Neural crest cell (in vitro differentiated cells): ENCODE measurements around the gene CFAP300. TPM values are rescaled to one million over a fixed set of nuclear protein-coding genes. Genes with fewer than 3 reads are reported as not detected.

Experiments
- DNase-seq: peaks from one replicate; pipeline ENCODE4 v3.0.0; 2021; ENCODE audit warnings: low read depth, mixed read lengths, low spot score
- H3K27ac Mint-ChIP-seq: one replicate; pipeline ENCODE4 v1.8.0; 2021; ENCODE audit warnings: mild to moderate bottlenecking, mixed read lengths; ENCODE audit not compliant: unreplicated experiment
- H3K27me3 Mint-ChIP-seq: 2 replicates; pipeline ENCODE4 v1.8.0; 2021; ENCODE audit warnings: low read depth, mild to moderate bottlenecking, mixed read lengths
- H3K36me3 Mint-ChIP-seq: 2 replicates; pipeline ENCODE4 v1.8.0; 2021; ENCODE audit warnings: low read depth, mild to moderate bottlenecking, mixed read lengths
- H3K4me1 Mint-ChIP-seq: 2 replicates; pipeline ENCODE4 v1.8.0; 2021; ENCODE audit warnings: mixed read lengths
- H3K4me3 Mint-ChIP-seq: one replicate; pipeline ENCODE4 v1.8.0; 2021; ENCODE audit warnings: mild to moderate bottlenecking, mixed read lengths
- H3K9me3 Mint-ChIP-seq: 2 replicates; pipeline ENCODE4 v1.8.0; 2021; ENCODE audit warnings: mixed read lengths
- total RNA-seq: library from RNA; stranded (reverse); gene quantifications from 2 replicates; pipeline ENCODE4 v1.2.1, GENCODE V29; 2021
- TF ChIP-seq, protein P1 (sequence below): fragments of 200-600 bp; sonication (generic); conservative IDR thresholded peaks from 2 replicates; pipeline ENCODE4 v1.5.0; 2021; ENCODE audit warnings: antibody characterized with exemption, mild to moderate bottlenecking

The CFAP300 gene
- total RNA-seq, 1 donor from 2014 or later: 6.2 TPM

DNA sequence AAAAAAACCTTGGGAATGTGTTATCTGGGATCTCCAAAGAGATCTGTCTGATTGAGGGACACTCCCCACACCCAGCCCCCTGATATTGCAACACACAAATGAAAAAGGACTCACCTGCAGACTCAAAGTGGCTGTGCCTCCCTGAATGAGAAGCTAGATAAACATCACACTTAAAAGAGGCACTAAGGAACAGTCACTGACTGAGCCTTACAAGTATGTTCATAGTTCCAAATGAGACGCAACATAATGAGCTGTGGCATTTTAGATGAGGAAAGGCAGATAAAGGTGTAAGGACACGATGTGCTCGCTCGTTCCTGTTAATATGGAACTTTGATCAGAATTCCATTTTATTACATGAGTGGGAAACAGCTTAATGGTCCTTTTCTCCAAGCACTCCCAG is 21.0 kb upstream of the CFAP300 start:
- no peak for DNase-seq
- Mint-ChIP-seq H3K9me3 (no peaks in the 10 kb centered on the region), H3K36me3 (no peaks in the 10 kb centered on the region), H3K4me1 (peaks cover 17% of the 10 kb centered on the region), H3K27me3 (no peaks in the 10 kb centered on the region), H3K4me3 (no peak overlapping the region), H3K27ac (no peak overlapping the region)
- TF ChIP-seq, protein P1, sequence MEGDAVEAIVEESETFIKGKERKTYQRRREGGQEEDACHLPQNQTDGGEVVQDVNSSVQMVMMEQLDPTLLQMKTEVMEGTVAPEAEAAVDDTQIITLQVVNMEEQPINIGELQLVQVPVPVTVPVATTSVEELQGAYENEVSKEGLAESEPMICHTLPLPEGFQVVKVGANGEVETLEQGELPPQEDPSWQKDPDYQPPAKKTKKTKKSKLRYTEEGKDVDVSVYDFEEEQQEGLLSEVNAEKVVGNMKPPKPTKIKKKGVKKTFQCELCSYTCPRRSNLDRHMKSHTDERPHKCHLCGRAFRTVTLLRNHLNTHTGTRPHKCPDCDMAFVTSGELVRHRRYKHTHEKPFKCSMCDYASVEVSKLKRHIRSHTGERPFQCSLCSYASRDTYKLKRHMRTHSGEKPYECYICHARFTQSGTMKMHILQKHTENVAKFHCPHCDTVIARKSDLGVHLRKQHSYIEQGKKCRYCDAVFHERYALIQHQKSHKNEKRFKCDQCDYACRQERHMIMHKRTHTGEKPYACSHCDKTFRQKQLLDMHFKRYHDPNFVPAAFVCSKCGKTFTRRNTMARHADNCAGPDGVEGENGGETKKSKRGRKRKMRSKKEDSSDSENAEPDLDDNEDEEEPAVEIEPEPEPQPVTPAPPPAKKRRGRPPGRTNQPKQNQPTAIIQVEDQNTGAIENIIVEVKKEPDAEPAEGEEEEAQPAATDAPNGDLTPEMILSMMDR: no peak

DNA sequence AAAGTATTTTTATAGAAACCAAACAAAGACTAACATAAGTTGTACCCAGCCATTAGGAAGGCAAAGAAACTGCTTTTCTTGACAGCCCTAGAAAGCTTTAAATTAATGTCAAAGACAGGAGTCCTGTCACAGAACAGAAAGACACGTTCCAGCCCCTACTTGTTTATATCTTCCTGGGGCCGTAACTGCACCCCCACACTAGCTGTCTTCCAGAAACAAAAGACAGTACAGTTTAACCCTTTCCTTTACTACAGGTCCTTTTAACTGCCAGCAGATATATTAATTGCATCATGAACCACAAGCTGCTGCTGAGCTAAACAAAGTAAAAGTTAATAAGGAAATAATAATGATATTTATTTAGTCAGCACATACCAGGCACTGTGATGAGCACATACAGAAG is 20.3 kb upstream of the CFAP300 start:
- H3K4me1 Mint-ChIP-seq: peaks cover 17% of the 10 kb centered on the region
- H3K9me3 Mint-ChIP-seq: no peaks in the 10 kb centered on the region
- no peak overlapping the region for H3K4me3 Mint-ChIP-seq
- H3K27ac Mint-ChIP-seq: no peak overlapping the region
- DNase-seq: no peak
- H3K36me3 Mint-ChIP-seq: no peaks in the 10 kb centered on the region
- TF ChIP-seq, protein P1: no peak
- no peaks in the 10 kb centered on the region for H3K27me3 Mint-ChIP-seq

DNA sequence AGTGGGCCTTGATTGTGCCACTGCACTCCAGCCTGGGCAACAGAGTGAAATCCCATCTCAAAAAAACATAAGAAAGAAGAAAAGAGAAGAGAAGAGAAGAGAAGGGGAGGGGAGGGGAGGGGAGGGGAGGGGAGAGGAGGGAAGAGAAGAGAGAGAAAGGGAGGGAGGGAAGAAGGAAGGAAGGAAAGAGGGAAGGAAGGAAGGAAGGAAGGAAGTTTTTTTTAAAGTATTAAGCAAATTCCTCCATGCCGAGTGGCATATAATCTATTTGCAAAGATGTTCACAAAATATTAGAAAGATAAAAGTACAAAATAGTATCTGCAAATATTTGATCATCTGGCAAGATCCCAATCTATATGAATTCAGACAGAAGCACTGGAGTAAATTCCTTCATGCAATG is 10.5 kb upstream of the CFAP300 start:
- H3K36me3 Mint-ChIP-seq: peaks cover 3% of the 10 kb centered on the region
- H3K27ac Mint-ChIP-seq: no peak overlapping the region
- no peak overlapping the region for H3K4me3 Mint-ChIP-seq
- DNase-seq: no peak
- TF ChIP-seq, protein P1: no peak
- peaks cover 4% of the 10 kb centered on the region for H3K9me3 Mint-ChIP-seq
- H3K4me1 Mint-ChIP-seq: no peaks in the 10 kb centered on the region
- H3K27me3 Mint-ChIP-seq: no peaks in the 10 kb centered on the region

DNA sequence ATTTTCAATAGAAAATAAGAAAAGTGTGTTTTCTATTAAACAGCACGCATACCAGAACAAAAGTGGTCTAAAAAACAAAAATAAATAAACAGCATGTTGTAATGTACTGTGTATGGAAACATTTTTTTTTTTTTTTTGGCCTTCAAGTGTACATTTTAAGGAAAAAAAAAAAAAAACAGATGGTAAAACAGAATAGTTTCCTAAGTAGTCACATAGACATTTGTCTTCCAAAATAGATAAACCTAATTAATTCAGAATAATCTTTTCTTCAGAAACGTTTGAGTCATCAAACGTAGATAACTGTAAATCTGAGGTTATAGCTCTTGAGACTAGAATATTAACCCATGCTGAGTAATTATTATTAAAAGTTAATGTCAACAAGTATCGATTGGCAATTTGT is 396 bp upstream of the CFAP300 start:
- Mint-ChIP-seq H3K27ac (no peak overlapping the region), H3K27me3 (peaks cover 2% of the 10 kb centered on the region), H3K4me1 (peaks cover 23% of the 10 kb centered on the region), H3K36me3 (no peaks in the 10 kb centered on the region), H3K4me3 (peak overlapping the region; percentile 85), H3K9me3 (no peaks in the 10 kb centered on the region)
- TF ChIP-seq, protein P1: no peak
- DNase-seq: no peak

DNA sequence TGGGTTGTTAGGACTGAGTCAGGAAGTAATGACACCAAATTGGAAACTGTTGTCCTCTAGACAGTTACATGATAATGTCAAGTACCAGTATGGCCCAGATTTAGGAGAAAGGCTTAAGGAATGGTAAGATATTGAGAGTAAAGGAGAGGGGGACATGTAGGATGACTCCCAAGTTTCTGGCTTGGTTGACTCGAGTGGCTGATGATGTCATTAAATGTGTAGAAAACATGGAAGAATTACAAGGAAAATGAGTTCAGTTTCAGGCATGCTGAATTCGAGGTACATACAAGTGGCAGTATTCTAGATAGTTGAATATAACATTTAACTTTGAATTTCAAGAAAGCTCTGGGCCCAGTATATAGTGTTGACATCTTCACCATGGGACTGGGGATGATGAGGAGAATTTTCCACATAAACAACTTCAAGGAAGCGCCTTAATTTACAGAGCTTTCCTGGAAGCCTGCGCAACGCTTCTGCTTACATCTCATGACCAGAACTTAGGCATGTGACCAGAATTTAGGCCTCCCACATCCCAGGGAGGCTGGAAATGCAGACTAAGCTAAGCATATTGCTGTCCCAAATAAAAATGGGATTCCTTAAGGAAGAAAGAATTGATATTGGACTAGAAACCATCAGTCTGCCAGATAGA is 3.8 kb downstream of the CFAP300 start:
- H3K4me1 Mint-ChIP-seq: peaks cover 23% of the 10 kb centered on the region
- no peak overlapping the region for H3K27ac Mint-ChIP-seq
- DNase-seq: no peak
- H3K9me3 Mint-ChIP-seq: no peaks in the 10 kb centered on the region
- H3K36me3 Mint-ChIP-seq: no peaks in the 10 kb centered on the region
- peaks cover under 1% of the 10 kb centered on the region for H3K27me3 Mint-ChIP-seq
- TF ChIP-seq, protein P1: no peak
- no peak overlapping the region for H3K4me3 Mint-ChIP-seq
